ENCODE measurements around the gene RERE. TPM values are rescaled to one million over a fixed set of nuclear protein-coding genes. Genes with fewer than 3 reads are reported as not detected.

The RERE gene
- total and polyA plus RNA-seq, 2 experiments from 2014 or later = 148 to 170 TPM

DNA sequence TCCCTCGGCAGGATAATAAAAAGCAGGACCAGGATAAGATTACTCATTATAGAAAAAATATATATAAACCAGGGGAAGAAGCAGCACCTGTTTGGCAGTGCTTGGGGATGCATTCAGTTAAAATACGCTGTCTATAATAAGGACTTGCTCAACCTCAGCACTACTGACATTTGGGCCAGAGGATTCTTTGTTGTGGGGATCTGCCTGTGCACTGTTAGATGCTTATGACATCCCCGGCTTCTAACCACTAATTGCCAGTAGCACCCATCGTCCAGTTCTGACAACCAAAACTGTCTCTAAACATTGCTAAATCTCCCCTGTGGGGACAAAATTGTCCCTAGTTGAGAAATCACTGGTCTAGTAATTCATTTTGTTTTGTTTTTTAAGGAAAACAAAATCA lies 257.4 kb downstream of the RERE start (continued):
- TF ChIP-seq, protein P1, sequence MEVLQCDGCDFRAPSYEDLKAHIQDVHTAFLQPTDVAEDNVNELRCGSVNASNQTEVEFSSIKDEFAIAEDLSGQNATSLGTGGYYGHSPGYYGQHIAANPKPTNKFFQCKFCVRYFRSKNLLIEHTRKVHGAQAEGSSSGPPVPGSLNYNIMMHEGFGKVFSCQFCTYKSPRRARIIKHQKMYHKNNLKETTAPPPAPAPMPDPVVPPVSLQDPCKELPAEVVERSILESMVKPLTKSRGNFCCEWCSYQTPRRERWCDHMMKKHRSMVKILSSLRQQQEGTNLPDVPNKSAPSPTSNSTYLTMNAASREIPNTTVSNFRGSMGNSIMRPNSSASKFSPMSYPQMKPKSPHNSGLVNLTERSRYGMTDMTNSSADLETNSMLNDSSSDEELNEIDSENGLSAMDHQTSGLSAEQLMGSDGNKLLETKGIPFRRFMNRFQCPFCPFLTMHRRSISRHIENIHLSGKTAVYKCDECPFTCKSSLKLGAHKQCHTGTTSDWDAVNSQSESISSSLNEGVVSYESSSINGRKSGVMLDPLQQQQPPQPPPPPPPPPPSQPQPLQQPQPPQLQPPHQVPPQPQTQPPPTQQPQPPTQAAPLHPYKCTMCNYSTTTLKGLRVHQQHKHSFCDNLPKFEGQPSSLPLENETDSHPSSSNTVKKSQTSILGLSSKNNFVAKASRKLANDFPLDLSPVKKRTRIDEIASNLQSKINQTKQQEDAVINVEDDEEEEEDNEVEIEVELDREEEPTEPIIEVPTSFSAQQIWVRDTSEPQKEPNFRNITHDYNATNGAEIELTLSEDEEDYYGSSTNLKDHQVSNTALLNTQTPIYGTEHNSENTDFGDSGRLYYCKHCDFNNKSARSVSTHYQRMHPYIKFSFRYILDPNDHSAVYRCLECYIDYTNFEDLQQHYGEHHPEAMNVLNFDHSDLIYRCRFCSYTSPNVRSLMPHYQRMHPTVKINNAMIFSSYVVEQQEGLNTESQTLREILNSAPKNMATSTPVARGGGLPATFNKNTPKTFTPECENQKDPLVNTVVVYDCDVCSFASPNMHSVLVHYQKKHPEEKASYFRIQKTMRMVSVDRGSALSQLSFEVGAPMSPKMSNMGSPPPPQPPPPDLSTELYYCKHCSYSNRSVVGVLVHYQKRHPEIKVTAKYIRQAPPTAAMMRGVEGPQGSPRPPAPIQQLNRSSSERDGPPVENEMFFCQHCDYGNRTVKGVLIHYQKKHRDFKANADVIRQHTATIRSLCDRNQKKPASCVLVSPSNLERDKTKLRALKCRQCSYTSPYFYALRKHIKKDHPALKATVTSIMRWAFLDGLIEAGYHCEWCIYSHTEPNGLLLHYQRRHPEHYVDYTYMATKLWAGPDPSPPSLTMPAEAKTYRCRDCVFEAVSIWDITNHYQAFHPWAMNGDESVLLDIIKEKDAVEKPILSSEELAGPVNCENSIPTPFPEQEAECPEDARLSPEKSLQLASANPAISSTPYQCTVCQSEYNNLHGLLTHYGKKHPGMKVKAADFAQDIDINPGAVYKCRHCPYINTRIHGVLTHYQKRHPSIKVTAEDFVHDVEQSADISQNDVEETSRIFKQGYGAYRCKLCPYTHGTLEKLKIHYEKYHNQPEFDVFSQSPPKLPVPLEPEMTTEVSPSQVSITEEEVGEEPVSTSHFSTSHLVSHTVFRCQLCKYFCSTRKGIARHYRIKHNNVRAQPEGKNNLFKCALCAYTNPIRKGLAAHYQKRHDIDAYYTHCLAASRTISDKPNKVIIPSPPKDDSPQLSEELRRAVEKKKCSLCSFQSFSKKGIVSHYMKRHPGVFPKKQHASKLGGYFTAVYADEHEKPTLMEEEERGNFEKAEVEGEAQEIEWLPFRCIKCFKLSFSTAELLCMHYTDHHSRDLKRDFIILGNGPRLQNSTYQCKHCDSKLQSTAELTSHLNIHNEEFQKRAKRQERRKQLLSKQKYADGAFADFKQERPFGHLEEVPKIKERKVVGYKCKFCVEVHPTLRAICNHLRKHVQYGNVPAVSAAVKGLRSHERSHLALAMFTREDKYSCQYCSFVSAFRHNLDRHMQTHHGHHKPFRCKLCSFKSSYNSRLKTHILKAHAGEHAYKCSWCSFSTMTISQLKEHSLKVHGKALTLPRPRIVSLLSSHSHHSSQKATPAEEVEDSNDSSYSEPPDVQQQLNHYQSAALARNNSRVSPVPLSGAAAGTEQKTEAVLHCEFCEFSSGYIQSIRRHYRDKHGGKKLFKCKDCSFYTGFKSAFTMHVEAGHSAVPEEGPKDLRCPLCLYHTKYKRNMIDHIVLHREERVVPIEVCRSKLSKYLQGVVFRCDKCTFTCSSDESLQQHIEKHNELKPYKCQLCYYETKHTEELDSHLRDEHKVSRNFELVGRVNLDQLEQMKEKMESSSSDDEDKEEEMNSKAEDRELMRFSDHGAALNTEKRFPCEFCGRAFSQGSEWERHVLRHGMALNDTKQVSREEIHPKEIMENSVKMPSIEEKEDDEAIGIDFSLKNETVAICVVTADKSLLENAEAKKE (CRISPR knock-in tag; IDR thresholded peaks at IDR 0.05) = no peak
- TF ChIP-seq, protein P2, sequence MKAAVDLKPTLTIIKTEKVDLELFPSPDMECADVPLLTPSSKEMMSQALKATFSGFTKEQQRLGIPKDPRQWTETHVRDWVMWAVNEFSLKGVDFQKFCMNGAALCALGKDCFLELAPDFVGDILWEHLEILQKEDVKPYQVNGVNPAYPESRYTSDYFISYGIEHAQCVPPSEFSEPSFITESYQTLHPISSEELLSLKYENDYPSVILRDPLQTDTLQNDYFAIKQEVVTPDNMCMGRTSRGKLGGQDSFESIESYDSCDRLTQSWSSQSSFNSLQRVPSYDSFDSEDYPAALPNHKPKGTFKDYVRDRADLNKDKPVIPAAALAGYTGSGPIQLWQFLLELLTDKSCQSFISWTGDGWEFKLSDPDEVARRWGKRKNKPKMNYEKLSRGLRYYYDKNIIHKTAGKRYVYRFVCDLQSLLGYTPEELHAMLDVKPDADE (IDR thresholded peaks at IDR 0.05) = no peak
- no peak for TF ChIP-seq POLR2AphosphoS5 (IDR thresholded peaks at IDR 0.05; ENCODE audit: low read depth)
- no peak for TF ChIP-seq CREB1 (CRISPR knock-in tag; IDR thresholded peaks at IDR 0.05; ENCODE audit: low read depth)
- TF ChIP-seq STAT1 (IDR thresholded peaks at IDR 0.05; ENCODE audit: unreplicated experiment) = no peak
- TF ChIP-seq ZNF114 (CRISPR knock-in tag; IDR thresholded peaks at IDR 0.05) = no peak
- TF ChIP-seq ZNF331 (CRISPR knock-in tag; IDR thresholded peaks at IDR 0.05; ENCODE audit: low read depth) = no peak
- no peak for TF ChIP-seq EZH2 (IDR thresholded peaks at IDR 0.05; ENCODE audit: low read depth, unreplicated experiment)

DNA sequence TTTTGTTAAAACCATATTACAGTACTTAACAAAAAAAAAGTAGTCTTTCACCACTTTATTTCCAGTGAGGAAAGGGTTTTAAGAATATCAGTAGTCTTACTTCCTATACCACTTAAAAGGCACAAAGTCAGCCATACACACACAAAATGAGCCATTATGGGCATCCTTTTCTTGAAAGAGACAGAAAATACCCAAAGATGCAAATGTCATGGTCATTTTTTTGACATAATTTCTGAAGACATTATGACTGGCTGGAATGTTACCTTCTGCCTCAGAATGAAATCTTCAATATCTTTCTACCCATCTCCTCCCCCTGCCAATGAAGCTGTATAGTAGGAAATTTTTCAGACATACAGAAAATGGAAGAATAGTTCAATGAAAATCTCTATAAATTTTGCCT lies 261.9 kb downstream of the RERE start:
- Mint-ChIP-seq H3K4me1 (peaks cover 23% of the 10 kb centered on the region), H3K27ac (no peak overlapping the region), H3K9me3 (no peaks in the 10 kb centered on the region), H3K36me3 (ENCODE audit: low read depth) (peaks cover 28% of the 10 kb centered on the region), H3K27me3 (ENCODE audit: insufficient read depth, low read depth, poor library complexity) (peaks cover 8% of the 10 kb centered on the region), H3K4me3 (no peak overlapping the region)
- H3K27ac ChIP-seq (ENCODE audit: low read depth) = no peak overlapping the region
- H3K4me1 ChIP-seq (ENCODE audit: insufficient read depth) = no peaks in the 10 kb centered on the region
- peaks cover 91% of the 10 kb centered on the region for H3K79me2 ChIP-seq (replicated peaks; ENCODE audit: insufficient read depth)
- DNase-seq (ENCODE audit: low spot score) (no peak), ATAC-seq (no peak)
- no peak overlapping the region for H2AFZ ChIP-seq
- H3K9me2 ChIP-seq (ENCODE audit: insufficient read depth) = no peaks in the 10 kb centered on the region
- no peak overlapping the region for H3K4me3 ChIP-seq
- H4K20me1 ChIP-seq (replicated peaks; ENCODE audit: insufficient read depth) = peaks cover 16% of the 10 kb centered on the region
- no peak overlapping the region for H3K4me2 ChIP-seq
- no peaks in the 10 kb centered on the region for H3F3A ChIP-seq (replicated peaks; ENCODE audit: low read depth)
- H3K36me3 ChIP-seq (ENCODE audit: insufficient read depth) = 0 out of 2 replicates have a peak, but pooled peaks cover 3% of the 10 kb centered on the region
- no peaks in the 10 kb centered on the region for H3K27me3 ChIP-seq (ENCODE audit: insufficient read depth)
- no peak for TF ChIP-seq STAT1 (IDR thresholded peaks at IDR 0.05; ENCODE audit: unreplicated experiment)
- TF ChIP-seq EZH2phosphoT487 (IDR thresholded peaks at IDR 0.05; ENCODE audit: unreplicated experiment) = no peak
- TF ChIP-seq NANOG (IDR thresholded peaks at IDR 0.05; ENCODE audit: borderline replicate concordance) = no peak
- no peak for TF ChIP-seq ZNF331 (CRISPR knock-in tag; IDR thresholded peaks at IDR 0.05; ENCODE audit: low read depth)
- TF ChIP-seq JUNB (IDR thresholded peaks at IDR 0.05; ENCODE audit: unreplicated experiment) = no peak
